ENCODE data around the gene AKAP6.

DNA sequence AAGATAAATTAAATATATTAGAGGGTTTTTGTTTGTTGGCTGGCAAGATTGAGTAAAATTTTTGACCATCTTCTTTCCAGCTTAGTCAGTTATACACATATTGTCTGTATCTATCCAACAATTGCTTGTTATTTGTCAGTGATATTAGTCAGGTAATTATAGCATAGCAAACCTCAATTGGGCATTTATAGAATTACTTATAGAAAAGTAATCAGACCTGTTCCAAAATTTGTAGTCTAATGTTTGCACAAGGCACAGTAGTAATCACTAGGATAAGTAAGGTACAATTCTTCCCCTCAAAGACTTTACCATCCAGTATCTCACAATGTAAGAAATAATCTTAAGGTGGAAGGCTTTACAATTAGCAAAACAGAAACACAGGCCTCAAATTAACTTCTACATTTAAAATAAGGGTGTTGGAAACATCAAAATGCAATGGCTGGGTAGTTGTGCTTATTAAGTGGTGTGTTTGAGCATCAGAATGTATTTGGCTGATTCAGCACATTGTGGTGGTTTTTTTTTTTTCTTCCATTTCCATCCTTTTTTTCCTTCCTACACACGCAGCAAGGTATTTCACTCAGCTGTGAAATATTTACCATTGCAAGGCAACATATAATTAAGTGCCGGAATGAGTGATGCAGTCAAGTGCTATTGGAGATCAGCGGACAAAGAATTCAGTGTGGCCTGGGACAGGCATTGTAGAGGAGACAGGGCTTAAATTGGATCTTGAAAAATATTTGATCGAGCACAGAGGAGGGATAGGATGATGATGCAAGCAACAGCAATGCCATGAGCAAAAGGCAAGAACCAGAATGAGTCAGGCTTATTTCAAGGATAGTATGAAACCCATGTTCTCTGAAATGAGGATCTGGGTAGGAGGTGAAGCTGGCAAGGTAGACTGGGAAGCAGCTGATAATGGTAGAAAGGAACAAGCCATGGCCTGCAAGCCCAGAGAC, 178.2 kb downstream of the AKAP6 start:
- TF ChIP-seq POLR2A (IDR thresholded peaks at IDR 0.05; ENCODE audit: low read depth, low read length): no peak
- TF ChIP-seq POLR2AphosphoS5 (IDR thresholded peaks at IDR 0.05; ENCODE audit: low read depth, low read length): no peak
- no peak for TF ChIP-seq TAF1 (IDR thresholded peaks at IDR 0.05; ENCODE audit: borderline replicate concordance, low read depth, low read length)
